Activated CD4-positive, alpha-beta T cell treated with anti-CD3 and anti-CD28 coated beads for 1 hour (primary cell): ENCODE results near the gene SPX.

ENCODE experiments used
- DNase-seq: peaks from one replicate; pipeline ENCODE4 v3.0.0-alpha.2; 2020

Gene SPX, protein sequence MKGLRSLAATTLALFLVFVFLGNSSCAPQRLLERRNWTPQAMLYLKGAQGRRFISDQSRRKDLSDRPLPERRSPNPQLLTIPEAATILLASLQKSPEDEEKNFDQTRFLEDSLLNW

DNA sequence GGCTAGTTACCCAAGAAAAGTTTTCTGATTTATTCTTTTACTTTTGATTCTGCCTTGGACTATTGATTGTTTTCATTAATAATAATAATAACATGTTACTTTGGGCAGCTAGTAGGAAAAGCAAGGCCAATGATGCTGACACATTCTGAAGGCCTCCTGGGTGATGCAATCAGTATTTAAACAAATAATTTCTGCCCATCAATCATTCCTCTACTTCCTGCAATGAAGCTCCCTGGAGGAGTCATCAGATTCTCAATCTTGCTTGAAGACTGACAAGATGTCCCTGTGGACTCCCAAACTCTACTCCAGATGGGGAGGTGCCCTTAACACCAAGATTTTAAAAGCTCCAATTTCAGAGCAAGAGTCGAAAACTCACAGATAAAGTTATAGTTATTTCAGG is at the start of gene SPX:
SPX (plus strand) TSS at position 244 of the 400 bp plus-strand sequence. CDS start 177 bp downstream, outside the sequence.
- DNase-seq: no peak

DNA sequence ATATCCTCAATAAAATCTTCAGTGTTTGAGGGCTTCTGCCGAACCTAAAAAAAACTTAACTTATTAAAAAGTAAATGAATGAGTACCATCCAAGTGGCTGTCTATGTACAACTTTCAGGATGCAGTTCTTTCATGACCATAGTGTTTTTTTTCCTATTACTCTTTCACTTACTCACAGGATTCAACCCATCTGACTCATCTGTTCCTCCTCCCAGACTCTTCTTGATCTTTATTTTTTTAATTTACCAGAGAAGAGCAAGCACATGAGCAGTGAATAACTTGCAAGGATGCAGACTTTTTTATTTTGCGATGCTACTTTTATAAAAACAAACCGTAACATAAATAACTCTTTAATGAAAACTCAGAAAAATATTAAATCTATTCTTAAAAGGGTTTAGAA is 49.1 kb upstream of the SPX start:
- DNase-seq: no peak

DNA sequence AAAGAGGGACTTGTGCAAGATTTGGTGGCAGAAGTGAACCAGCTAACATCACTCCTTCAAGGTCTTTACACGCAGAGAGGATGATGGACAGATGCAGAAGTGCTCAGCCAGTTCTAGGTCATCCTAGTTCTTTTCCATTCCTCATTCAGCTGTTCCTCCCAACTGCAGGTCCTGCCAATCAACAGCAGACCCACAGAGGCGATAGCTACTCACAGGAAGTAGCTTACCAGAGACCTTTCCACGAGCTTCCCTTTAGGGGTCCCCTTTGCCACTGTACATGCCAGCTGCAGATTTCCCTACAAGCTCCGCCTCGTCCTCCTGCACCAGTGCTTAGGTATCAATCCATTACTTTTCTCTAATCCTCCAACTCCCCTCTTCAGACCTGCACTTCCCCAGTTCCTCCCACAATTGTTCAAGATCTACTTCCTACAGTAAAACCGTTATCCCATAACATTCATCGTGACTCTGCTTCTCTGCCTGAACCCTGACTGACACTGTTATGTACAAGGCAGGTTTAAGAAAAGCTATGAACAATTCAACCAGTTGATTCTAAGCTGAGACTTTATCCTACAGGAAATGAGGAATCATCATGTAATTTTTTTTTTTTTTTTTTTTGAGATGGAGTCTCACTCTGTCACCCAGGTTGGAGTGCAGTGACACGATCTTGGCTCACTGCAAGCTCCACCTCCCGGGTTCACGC is 47.2 kb upstream of the SPX start:
- no peak for DNase-seq

DNA sequence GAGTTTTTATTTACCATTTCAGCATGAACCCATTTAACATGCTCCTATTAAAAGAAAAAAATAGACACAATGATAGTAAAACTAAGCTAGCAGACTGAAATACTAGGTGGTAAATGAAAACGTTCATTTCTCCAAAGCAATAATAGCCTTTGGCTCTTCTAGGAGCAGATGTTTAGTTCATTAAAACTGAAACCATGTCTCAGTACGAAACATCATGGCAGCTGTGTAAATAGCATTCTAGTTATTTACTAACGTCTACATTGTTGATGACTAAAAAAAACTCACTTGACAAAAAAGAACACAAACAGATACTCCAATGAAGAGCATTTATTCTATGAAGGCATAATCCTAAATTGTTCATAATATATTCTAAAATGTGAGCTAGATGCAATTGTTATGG is 42.6 kb upstream of the SPX start:
- no peak for DNase-seq

DNA sequence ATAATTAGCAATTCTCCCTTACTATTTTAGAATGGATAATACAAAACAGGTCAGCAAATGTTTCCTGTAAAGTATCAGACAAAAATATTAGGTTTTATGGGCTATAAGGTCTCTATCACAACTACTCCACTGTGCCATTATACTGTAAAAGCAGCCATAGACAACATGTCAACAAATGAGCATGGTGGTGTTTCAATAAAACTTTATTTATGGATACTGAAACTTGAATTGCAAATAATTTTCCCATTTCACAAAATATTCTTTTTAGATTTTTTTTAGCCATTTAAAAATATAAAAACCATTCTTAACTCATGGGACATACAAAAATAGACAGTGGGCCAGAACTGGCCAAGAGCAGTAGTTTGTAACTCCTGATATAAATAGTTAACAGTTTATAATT is 40.1 kb upstream of the SPX start:
- no peak for DNase-seq

DNA sequence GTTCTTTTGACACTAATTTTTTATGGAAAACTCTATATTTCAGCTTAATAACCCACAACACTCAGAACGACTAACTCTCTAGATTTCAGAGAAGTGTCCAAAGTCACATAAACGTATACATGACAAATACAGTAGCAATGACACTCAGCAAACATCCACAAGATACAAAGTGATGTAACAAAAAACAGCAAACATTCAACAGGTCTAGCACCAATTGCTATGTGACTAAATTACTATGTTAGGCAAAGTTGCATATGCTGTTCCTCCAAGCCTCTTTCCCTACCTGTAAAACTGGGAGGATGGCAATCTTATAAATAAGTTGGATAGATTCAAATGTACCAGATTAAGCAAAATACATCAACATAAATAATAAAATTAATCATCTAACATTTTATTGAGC is 26.3 kb upstream of the SPX start:
- no peak for DNase-seq

DNA sequence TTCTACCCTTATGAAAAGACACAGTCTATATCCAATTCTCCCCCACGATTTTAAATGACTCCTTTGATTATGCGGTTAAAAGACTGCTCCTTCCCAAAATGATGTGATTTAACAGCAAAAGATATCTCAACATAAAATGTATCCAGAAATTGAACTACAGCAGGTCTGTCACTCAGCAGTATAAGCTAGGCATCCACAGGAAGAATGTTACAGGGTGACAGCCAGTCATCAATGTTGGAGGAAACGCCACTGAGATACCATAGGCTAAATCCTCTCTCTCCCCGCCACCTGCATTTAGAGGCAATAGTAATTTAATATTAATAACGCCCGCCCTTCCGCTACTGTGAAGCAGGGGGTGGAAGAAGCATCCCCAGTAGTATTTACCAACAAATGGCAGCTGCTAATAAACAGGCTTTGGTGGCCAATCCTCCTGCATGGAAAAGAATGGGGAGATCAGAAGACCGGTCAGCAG is 25.3 kb upstream of the SPX start:
- DNase-seq: no peak

DNA sequence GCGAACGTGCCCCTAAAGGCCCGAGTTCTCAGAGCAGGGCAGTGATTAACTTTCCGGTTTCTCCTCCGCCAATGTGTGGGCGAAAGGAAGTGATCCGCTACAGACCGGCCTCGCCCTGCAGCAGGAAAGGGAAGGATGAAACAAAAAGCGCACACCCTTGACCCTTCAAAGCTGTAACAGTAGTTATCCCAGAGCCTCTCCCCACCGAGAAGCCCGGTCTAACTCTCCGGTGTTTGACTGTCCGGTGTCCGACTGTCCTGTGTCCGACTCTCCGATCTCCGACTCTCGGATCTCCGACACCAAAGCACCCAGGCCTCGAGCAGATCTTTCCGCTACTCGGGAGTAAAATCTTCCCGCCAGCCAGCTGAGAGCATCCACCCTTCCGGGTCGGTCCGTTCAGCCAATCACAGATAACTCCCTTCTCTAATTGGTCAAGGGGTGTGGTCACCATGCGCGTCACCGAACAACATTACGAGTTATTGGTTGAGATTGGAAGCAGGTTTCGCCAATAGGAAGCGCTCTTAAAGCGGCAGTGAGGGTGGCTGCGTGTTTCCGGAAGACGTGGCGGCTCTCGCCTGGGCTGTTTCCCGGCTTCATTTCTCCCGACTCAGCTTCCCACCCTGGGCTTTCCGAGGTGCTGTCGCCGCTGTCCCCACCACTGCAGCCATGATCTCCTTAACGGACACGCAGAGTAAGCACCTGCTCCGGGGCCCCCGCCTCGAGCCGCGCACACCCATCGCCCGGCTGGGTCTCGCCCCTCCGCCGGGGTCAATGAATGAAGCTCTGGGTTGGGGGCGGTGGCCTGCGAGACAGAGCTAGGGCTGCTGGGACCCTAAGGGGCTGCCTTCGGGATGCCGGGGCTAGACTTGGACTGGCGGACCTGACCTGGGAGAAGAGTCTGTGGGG is 24.6 kb upstream of the SPX start, which contains the start of the genes GOLT1B and RECQL:
GOLT1B (plus strand) TSS at position 532 of the 906 bp plus-strand sequence; CDS start at position 667, 135 bp downstream.
RECQL (minus strand) TSS at position 378 of the 906 bp plus-strand sequence. CDS start 2,065 bp downstream, outside the sequence.
- DNase-seq: peak; percentile 83

DNA sequence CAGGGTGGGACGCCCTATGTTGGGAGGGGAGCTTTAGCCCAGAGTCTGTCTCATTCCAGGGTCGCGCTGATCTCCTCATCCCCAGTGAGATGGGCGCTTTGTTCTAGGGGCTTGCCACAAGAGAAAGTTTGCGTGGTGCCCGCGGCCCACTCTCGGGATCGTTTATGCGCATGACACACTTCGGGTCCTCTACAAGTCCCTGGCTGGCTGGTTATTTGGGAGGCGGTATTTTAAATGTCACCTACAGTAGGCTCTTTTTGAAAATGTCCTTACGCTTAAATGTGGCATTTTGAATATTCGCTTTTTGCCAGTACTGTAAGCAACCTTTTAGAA is 24.0 kb upstream of the SPX start:
- no peak for DNase-seq

DNA sequence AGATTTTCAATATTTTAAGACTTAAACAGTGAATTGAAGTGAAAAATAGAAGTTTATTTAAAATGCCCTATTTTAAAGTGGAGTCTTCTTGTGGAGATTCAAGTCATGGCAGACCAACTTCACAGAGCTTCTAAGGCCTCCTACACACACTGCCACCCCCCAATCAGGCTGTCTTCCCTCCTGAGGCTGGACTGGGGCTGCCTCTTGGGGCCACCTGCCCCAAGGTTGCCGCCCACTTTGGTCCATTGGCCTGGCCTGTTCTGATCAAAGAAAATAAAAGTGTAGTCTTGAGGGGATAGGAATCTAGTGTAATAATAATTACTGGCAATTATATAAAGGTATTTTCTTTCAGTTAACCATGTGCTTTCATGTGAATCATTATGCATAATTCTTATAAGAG is 23.2 kb upstream of the SPX start:
- DNase-seq: no peak

DNA sequence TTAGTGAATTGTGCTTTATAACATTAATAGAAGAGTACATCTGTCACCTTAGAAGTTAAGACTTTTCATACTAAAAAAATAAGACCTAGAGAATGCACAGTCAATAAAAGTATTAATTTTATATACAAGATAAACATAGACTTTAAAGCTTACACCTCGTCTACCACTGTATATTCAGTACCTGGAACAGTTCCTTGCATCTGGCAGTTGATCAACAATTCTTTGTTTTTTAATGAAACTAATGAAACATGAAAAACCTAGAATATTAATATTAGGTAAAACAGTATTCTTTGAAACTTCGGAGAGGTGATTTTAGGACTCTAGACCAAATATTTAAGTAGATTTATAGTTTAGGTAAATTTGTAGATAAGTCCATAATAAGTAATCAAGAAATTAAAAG is 20.2 kb upstream of the SPX start:
- DNase-seq: no peak

DNA sequence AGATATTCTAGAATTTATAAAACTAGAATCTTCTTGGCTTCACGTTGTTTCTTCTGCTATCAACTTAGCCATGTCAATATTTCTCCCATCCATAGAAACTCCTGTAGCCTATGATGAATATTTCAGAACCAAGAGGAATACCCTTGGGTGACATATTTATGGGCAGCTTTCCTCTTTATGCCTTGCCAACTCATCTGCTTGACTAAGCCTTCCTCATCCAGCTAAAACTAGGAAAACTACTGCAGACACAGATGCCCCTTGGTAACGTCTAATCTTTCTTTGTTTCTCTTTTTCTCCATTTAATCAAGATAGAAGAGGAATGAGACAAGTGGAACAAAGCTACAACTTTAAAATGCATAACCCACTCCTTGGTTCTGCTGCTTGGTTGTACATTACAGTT is 18.2 kb upstream of the SPX start:
- DNase-seq: no peak

DNA sequence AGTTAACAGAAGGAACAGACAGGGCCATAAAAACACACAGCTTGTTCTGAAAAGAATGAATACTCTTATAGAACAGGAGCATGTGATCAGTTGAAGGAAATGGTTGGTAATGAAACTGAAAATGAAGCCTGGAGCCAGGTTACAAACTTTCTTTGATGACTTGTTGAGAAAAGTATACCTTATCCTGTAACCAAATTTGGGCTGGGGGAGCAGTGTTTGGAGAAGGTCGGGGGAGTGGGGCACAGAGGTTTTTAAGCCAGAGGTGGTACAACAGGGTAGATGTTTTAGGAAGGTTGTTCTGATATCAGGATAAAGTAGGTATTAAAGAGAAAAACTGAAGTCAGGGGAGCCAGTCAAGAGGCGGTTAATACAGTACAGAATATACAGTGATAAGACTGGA is 16.3 kb upstream of the SPX start:
- no peak for DNase-seq

DNA sequence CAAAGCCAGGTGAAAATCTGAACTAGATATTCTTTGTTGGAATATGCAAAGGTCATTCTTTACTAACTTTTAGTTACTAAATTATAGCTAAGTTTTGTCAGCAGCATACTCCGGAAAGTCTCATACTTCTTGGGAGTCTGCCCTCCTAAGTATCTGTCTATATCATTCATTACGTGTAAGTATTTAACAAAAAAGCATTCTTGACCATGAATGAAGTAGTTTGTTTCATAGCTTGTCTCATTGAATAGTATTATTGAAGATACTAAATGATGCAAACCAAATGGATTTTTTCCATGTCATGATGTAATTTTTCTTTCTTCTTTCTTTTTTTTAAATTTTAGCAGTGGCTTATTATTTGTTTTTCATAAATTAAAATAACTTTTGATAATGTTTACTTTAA is 9.8 kb upstream of the SPX start:
- DNase-seq: no peak

DNA sequence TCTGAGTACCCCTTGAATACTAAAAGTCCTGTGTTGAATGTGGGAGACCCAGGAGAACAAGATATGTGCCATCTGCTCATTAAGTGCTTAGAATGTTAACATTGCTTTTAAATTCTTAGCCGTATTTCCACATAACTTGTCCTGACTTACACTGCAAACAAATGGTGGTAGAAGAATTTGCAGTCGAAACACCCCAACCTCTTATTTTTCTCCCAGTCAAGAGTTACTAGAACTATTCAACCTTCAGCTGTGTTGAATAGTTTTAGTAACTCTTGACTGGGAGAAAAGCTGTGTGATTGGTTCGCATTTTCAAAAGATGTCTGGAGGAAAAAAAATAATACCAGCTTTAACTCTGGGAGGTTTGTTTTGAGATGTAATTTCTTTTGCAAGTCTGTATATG is 7.6 kb upstream of the SPX start:
- no peak for DNase-seq

DNA sequence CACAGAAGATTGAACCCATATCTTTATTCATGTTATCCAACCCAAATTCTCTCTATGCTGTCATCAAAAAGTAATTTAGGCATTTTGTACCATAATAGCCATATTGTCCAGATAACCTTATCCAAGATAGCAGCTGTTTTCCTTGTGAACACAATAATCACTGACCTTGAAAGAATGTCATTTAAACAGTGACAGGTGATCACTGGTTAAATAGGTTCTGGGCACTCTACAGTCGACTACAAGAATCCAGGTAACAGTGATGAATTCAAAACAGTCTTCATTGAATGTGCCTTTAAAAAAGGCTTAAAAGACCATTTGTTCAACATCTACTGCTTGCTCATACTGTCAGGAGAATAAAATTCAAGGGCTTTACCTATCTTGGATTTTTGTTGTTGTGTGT is 4.6 kb upstream of the SPX start:
- DNase-seq: no peak

DNA sequence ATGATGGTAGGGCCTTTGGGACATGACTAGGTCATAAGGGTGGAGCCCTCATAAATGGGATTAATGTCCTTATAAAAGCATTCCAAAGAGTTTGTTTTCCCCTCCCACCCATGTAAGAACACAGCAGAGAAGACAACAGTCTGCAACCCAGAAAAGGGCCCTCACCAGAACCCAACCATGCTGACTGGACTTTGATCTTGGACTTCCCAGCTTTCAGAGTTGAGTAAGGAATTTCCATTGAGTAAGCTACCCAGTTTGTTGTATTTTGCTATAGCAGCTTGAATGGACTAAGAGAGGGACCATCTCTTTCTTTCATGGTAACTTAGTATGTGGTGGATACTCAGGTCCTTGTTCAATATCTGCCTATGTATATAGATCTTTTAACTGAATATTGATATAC is 2.9 kb upstream of the SPX start:
- DNase-seq: no peak

DNA sequence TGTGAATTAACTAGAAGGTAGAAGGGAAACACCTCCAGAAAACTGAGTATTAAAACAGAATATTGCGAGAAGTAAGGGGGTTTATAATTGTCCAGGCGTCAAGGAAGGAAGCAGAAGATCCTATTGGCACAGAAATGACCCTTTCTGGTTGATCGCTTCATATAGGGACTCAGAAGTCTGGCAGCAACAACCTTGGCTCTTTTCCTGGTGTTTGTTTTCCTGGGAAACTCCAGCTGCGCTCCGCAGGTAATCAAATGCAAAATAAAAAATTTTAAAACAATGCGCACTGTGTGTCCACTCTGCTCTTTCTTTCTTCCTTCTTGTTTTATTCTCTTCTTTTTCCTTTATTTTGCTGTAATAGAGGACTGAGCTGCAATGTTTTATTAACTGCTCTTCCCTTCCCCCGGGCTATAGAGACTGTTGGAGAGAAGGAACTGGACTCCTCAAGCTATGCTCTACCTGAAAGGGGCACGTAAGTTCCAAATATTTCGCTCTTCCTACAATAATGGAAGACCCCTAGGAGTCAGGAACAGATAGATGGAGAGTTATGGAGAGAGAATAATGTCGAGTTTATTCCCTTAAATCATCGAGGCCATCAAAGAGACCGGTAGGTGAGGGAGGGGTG is 737 bp downstream of the SPX start:
- no peak for DNase-seq

DNA sequence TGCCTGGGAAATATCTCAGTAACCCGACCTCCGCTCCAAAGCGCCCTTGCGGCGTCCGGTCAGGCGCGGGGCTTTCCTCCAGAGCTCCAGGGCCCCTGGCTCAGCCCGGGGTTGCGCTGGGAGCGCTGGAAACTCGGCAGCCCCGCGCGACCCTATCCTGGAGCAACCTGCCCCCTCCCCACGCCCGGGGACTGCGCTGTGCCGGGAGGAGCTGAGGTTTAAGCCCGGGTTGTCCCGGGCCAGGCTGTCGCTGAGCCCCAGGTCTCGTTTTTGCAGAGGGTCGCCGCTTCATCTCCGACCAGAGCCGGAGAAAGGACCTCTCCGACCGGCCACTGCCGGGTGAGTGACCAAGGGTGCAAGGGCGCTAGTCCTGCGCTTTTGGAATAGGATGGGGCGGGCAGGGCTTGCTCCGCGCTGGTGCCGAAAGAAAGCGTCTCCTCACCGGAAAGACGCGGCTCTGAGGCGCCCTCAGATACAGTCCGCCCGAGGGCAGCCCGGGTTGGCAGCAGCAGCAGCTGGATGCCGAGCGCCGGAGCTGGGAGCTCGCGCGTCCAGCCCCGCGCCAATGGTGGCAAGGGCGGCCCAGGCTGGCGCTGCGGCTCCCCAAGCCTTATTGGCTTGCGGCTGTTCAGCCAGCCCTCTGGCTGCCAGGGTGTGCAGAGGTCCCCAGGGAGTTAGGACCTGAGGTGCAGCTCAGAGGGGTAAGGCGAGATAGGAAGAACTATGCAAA is 1.5 kb downstream of the SPX start:
- DNase-seq: peak; percentile 43

DNA sequence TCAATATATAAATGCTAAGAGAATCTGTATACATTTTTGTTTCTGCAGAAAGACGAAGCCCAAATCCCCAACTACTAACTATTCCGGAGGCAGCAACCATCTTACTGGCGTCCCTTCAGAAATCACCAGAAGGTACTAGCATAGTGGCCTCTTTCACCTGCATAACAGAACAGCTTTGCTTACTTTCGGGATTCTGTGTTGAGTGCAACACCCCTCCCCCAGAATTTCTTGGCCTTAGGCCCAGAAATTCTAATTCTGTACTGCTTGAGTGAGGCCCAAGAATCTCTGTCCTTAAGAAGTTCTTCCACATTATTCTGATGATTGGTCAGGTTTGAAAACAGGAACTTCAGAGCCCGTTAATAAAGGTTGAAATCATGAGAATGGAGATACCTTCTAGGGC is 2.9 kb downstream of the SPX start:
- DNase-seq: no peak

DNA sequence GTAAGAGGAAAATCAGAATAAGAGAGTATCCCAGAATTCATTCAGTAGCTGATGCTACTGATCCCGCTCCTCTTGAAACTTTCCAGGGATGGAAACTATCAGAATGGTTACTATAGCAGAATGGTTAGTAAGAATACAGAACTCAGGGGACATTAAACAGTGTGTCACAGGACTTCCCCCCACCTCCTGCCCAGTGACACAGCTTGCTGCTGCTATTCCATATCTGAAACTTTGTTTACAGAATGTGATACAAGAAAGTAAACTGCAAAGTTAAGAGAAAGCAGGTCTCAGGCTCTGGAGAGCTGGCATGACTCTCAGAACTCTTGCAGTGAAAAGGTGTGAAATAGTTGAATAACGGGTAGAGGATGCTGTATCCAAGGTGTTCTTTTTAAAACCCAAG is 3.4 kb downstream of the SPX start:
- no peak for DNase-seq

DNA sequence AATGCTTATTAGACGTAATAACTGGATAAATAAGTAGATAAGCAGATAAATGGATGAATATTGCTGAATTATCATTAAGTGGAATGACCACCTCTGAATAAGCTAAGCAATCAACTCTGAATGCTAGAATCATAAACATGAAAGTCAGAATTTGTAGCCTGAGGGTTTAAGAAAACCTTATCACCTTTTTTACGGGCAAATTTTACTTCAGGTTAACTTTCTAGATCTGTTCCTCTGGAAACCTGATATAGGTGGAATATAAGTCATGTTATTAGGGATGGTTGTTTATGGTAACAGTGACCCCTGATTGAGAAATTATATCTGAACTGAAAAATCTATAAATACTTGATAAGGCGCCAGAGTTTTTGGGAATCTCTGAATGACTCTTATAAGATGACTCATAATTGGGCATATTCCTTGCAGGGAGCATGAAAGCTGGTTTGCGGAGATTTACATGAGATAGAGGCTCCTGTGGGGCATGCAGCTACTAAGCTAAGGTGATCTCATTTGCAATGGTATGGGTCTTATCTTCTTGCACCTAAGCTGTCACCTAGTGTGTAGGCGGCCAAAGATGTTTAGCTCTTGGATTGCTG is 12.1 kb downstream of the SPX start:
- DNase-seq: no peak
